ENCODE results near the gene DST.

- TF ChIP-seq CTCF (IDR thresholded peaks at IDR 0.05; ENCODE audit: low read length): no peak
- no peak for TF ChIP-seq EZH2 (IDR thresholded peaks at IDR 0.05; ENCODE audit: borderline replicate concordance, low read length)
Observed at GRCh38 chr6:56489559-56489958, 153.1 kb downstream of the DST start.
